Measurements from ENCODE around the gene ZFR.
"Not testable (repeated sequence)": the region's sequence is repeated elsewhere in the genome, so short reads cannot be mapped to it uniquely, and the experiment has no call there.

The ZFR gene

DNA sequence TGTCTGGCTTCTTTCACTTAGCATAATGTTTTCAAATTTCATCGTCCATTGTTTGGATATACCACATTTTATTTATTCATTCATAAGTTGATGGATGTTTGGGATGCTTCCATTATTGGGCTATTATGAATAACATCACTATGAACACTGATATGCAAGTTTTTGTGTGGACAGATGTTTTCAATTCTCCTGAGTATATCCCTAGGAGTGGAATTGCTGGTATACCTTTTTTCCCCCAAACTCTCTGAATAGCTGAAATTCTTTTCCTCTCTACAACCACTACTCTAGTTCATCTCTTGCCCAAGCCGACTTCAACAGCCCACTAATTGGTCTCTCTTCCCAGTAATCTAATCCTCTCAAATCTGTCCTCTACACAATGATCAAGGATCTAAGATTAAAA, 4.7 kb upstream of the ZFR start:
- DNase-seq, result no peak

DNA sequence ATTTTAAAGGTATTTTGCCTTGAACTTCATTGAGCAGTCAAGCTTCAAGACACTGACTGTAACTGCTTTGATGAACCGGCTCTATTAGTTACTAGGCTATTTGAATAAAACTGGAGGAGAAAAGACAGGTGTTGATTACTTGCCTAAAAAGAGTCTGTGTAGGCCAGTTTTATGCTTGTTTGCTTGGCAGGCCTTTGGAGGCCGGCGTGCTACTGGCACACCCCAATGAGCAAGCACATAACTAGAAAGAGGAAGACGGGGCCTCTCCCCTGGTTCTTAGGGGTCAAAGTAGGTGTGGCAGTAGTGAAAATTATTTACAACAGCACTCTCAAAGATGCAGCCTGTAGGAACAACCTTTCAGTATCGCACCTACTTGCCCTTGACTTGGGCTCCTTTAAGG, 2.1 kb upstream of the ZFR start:
- no peak for DNase-seq

DNA sequence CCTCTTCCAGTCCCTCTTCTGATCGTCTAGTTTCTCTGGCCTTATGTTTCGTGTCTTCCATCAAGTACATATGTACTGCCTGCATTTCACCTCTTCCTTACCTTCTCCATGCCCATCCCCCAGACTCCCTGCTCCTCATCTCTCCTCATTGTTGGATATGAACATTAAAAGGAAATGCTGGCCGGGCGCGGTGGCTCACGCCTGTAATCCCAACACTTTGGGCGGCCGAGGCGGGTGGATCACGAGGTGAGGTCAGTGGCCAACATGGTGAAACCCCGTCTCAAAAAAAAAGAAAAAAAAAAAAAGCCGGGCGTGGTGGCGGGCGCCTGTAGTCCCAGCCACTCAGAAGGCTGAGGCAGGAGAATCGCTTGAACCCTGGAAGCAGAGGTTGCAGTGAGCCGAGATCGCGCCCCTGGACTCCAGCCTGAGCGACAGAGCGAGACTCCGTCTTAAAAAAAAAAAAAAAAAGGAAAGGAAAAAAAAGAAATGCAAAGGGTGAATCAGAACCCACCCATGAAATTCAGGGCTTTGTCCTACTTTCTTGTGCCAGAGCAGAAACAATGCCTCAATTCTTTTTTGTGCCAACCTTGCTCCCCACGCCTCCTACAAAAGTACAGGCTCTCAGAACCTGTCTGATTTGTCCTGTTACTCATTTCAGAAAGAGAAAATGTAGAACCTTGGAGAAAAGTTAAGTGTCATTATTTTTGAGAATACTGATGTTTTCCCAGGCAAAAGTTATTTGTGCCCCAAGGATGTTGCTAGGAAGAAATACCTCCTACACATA, 1.5 kb upstream of the ZFR start:
- DNase-seq, result no peak

DNA sequence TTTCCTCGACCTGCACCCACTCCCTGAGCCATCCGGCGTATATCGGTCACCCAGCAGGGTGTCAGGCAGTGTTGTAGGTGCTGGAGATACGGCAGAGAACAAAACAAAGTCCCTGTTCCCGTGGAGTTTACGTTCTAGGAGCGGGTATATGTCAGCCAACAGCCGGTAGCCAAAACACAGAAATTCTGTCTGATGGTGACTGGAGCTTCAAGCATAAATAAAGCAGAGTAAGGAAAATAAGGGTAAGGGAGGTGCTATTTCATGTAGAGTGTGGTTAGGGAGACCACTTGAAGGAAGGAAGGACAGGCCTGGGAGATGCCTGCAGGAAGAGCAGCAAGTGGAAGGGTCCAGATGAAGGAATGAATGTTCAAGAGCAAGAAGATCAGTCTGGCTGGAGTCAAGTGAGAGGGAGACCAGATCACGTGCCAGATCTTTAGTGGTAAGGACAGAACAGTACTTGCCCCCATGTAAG, 783 bp upstream of the ZFR start:
- no peak for DNase-seq

DNA sequence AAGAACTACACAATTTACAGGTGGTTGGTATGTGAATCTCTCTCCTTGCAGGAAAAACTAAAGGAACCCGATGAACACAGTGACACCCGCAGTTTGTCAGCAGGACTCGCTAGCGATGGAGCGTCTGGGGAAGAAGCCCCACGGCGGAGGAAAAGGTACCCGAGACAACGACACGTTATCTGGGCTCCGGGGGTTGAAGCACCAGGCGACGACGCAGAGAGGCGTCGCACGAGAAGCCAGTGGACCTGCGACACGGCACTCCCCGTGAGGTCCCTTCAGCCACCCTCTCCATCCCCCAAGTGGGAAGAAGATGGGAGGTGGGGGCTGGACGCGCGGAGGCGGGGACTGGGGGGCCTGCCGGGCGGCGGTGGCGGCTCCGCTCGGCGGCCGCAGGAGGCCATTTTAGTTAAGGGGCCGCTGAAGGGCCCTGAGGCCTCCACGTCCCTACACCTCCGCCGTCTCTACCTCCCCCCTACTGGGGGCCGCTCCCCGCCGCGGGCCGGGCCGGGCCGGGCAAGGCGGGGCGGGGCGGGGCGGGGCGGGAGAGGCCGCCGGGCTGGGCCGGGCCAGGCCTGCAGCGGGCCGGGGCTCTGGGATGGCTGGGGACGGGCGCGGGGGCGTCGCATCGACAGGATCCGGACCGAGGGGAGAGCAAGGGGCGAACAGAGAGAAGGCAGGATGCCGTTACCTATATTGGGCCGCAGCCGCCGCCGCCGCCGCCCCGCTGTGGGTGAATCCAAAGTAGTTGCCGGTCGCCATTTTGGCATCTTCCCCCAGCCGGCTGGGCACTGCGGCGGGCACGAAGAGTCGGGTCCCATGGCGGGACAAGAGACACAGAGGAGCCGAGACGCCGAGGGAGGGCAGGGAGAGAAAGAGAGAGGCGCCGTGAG, 754 bp downstream of the ZFR start:
- peak; percentile 15 to 74 (median 50) for DNase-seq

DNA sequence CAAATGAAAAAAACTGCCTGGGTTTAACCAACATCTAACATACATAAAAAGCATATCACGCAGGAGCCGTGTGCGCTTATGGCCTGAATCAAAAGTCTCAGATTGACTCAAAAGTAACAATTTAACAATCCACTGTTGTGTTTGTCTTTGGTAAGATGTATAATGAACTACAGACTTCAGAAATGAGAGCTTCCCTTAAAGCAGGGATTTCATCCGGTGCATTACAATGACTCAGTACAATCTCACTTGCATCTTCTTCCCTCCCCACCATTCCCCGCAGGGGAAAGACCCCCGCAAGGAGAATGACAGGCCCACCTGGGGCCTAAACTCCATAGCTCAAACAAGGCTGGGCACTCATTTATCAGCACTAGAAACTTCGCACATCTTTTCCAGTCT, 1.4 kb downstream of the ZFR start:
- DNase-seq, result no peak

DNA sequence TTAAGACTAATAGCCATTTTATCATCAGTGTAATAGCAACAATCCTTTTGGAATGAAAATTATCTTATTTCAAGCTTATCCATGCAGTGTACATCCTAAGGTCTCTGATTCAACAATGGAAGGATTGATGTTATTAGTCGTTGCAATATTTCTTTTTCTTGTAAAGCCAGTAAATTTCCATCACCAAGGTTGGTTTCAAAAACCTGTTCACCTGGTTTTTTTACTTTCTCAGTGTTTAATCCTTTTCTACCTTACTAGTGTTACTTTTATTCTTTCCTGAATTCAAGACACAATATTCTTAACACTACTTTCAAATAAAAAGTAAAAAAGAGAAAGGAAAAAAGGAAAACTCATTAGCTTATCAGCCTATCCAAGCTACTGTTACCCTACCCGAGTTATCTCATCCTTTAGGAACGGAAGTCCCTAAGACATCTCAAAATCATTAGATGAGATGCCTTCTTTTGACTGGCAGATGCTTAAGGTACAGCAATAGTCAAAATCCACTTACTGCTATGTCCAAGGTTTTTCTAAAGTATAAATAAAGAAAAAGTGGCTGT, 5.4 kb downstream of the ZFR start:
- no peak for DNase-seq

DNA sequence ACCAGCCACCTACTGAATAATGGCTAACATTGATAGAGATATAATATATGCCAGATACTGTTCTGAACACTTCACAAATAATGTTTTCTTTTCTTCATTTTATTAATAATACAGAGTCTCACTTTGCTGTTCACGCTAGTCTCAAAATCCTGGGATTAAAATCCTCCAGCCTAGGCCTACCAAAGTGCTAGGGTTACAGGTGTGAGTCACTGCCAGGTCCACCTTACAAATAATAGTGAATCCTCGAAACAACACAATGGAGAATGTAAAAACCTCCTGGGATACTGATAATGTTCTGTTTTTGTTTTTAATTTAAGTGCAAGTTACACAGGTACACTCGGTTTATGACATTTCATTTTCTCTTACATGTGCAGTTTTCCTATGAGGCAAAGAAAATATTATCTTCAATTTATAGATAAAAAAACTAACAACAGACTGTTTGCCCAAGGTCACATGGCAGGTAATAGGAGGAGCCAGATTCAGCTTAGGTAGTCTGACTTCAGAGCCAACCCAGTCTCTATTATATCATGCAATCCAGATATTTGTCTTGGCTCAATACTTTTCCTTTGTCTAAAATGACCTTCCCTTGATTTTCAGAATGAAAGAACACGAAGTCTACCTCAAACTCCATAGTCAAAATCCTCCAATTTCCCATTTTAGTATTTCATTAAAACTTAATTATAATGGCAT, 7.8 kb downstream of the ZFR start:
- no peak for DNase-seq

DNA sequence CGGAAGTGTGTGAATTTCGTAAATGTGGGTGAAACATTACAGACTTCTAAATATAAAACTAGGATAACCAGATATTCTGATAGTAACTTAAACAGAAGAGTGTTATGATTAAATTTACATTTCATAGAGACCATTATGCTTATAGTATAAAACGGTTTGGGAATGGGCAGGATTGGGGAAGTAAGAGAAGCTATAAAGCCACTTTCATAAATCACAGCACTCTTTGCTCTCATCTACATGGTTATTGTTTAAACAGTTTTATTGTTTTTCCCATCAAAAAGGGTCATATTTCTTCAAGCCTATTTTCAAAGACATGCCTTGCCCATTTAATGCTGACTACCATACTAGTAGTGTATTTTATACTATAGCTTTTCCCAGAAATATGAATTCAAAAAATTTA, 9.2 kb downstream of the ZFR start:
- DNase-seq, result no peak

DNA sequence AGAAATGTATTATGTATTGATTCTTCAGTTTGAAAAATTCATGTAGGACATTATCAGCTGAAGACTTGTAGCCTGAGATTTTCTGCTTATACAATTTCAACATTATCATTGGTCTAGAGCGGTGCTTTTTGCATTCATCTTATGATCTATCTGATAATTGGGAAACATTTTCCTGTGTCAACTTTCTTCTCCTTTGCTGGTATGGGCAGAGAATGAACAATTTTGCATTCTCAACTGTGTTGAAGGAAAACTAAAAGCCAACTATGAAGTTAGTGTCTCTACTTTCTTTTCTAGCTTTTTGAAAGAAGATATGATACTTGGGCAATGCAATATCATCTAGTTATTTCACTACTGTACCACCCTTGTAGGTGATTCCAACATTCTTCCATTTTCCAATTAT, 10.3 kb downstream of the ZFR start:
- no peak for DNase-seq

DNA sequence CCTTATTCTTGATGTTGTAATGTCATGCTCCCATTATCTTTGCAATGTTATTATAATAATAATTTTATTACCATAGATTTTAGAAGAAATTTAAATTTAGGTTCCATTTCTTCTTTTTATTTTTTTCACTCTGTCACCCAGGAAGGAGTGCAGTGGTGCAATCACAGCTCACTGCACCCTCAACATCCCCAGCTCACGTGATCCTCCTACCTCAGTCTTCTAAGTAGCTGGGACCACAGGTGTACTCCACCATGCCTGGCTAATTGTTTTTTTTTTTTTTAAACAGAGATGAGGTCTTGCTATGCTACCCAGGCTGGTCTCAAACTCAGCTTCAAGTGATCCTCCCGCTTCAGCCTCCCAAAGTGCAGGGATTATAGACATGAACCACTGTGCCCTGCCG, 11.9 kb downstream of the ZFR start:
- DNase-seq, result no peak

DNA sequence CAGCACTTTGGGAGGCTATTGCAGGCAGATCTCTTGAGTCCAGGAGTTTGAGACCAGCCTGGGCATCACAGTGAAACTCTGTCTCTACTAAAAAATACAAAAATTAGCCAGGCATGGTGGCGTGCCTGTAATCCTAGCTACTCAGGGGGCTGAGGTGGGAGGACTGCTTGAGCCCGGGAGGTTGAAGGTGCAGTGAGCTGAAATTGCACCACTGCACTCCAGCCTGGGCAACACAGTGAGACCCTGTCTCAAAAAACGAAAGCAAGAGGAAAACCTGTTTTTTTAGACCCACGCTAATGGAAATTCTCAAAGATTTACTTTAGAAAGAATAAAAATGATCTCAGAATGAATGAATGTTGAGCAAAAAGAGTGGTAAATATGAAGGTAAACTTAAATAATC, 13.7 kb downstream of the ZFR start:
- DNase-seq, result not testable (repeated sequence)

DNA sequence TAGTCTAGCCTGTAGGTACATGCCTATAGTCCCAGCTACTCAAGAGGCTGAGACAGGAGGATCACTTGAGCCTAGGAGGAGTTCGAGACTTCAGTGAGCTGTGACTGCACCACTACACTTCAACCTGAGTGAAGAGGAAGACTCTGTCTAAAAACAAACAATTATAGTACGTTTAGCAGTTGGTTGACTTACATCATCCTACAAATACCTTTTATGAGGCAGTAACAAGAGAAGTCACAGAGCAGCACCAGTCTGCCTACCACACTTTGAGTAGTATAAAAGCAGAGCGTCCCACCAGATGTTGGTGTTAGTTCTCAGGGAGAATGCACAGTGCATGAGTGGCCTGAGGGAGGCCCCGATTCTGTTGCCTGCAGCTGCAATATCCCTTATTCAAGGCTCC, 16.1 kb downstream of the ZFR start:
- no peak for DNase-seq

DNA sequence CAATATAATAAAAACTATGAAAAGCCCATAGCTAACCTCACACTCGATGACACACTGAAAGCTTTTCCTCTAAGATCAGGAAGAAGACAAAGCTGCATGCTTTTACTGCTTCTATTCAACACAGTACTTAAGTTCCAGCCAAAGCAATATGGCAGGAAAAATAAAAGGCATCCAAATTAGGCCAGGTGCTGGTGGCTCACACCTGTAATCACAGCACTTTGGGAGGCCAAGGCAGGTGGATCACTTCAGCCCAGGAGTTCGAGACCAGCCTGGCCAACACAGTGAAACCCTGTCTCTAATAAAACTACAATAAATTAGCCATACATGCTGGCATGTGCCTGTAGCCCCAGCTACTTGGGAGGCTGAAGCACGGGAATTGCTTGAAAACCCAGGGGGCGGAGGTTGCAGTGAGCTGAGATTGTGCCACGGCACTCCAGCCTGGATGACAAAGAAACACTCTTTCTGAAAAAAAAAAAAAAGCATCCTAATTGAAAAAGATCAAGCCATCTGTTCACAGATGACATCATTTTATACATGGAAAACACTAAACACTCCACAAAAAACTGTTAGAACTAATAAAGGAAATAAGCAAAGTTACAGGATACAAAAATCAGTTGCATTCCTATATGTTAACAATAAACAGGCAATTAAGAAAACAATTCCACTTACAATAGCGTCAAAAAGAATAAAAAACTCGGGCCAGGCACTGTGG, 17.9 kb downstream of the ZFR start:
- DNase-seq, result no peak

DNA sequence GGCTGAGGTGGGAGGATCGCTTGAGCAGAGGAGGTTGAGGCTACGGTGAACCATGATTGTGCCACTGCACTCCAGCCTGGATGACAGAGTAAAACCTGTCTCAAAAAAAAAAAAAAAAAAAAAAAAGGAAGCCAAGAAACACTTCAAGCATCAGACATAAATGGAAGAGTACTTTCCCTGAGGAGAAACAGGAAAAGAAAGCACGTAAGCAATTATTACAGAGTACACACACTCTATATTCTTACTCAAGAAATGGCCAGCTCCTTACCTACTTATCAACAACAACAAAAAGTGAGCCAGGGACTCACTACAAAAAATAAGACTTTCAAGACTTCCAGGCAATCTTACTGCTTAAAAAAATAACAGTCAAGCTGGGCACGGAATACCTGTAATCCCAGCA, 21.8 kb downstream of the ZFR start:
- no peak for DNase-seq

DNA sequence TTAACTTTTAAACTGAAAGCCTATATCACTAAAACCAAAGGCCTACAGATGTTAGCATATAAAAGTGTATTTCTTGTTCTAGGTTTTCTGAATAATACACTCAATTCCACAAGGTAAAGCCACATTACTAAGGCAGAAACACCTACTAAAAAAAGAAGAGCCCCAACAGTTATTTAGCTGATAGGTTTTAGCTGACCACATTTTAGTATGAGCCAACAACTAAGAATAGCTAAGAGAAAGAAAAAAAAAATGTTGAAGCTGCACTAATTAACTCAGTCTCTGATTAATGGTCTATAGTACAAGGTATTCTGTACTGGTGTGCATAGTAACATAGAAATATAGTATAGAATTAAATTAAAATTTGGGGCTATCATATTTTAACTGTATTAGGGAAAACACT, 23.5 kb downstream of the ZFR start:
- no peak for DNase-seq

DNA sequence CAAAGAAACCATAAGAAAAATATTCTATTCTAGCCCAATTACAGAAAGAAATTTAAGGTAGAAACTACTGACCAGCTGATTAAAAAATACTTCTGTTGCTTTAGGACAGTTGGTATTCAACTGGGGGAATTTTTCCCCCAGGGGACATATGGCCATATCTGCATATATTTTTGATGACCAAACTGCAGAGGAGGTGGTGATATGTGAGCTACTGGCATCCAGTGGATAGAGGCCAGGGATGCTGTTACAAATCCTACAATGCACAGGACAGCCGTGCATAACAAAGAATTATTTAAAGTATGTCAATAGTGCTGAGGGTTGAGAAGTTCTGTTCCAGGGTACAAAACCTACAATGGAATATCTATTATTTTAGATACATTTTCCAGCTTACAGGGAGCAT, 24.0 kb downstream of the ZFR start:
- DNase-seq, result no peak

DNA sequence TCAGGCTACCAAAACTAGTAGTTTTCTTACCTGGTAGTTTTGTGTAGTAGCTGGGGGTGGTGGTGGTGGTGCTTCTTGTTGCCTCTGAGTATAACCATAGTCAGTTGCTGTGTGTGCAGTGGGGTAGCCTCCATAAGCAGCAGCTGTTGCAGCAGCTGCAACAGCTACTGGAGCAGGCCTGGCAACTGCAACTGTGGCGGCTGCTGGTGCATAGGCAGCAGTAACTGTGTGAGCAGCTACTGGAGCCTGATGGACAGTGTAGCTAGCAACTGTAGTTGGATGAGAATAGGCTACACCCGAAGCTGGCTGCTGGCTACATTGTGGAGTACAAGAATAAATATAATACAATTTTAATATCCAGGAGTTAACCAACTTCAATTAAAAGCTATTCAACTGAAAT, 24.7 kb downstream of the ZFR start:
- no peak for DNase-seq

DNA sequence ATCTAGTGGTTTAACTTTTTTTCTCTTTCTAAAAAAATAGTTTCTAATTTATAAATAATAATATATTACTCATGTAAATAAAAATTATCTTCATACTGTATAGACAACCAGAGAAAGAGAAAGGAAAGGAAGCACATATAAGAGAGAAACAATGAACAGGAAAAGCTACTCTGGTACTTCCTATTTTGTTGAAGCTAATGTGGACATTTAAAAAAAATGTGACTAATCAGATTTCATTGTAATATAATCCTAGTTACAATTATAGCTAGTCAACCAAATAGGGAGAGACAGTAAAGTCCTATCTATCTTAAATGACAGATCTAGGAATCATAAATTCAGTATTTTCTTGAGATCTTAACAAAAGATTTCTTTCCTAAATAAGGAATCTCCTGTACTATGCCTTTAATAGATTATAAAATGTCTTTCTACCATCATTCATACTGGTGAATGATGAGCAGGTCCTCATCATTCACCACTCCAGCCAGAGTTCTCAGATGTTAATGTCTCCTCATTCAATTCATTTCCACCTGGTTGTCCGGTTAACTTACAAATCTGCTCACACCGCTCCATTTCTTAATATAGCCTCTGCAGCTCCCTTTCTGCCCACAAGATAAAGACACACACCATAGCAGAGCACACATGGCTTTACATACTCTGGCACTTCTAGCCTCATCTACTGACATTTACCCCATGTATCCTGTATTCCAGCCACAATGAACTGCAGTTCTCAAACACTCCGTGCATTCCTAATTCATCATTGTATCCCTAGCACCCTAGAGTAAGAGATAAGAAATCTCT, 30.9 kb downstream of the ZFR start:
- DNase-seq, result no peak

DNA sequence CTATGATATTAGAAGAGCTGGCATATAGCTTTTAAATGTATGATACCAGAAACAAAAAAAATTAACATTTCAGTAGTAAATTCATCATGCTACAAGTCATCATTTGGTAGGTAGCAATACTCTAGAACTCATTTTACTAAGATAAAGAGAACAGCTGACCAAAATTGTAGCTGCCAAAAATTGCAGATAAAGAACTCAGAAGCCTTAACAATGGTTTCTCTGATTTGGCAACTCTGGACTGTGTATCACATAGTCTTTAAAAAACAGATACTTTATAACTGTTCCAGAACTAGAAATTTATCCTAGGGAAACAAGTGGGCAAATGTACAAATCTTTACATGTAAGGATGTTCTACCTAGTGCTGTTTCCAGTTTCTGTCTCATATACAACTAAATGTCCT, 33.9 kb downstream of the ZFR start:
- no peak for DNase-seq

DNA sequence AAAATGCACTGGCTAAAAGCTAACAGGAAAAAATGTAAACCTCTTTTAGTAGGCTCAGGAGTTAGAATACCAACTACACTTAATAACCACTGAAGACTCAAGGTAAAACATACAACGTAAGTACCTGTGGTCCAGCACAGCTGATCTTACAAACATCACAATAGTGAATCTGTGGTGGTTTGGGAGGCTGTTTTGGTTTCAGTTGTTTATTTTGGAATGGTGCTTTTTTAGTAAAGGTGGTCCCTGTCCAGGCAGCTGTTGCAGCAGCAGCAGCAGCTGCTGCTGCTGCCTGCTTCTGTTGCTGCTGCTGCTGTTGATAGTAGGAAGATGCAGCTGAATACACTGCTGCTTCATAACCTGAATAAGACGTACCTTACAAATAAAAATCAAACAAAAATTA, 37.9 kb downstream of the ZFR start:
- no peak for DNase-seq

DNA sequence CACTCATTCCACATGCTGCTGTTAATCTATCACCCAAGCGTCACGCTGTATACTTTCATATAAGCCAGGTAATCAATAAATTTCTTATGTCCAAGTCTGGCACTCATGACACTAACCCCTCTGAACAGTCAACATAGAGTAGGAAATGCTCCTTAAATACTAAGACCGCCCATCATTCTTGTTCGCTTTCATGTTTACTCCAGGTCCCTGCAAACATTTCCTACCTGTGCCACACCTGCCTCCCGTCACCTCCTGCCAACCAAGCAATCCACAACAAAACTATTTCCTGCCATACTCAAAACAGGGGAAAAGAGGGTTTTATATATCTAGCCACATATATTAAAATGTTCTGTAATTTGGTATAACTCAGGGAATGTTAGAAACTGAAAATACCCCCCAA, 39.0 kb downstream of the ZFR start:
- no peak for DNase-seq

Measured in stimulated activated naive CD4-positive, alpha-beta T cell (primary cell).